PFSK-1 (cell line): ENCODE results near the gene FNIP1.

Source experiments
- FOXP2 ChIP-seq: optimal IDR thresholded peaks from 2 replicates; pipeline ENCODE3; 2011; ENCODE audit warnings: borderline replicate concordance, control low read depth, inconsistent platforms; ENCODE audit not compliant: insufficient read depth; ENCODE audit errors: extremely low read length, extremely low read depth
- POLR2AphosphoS5 ChIP-seq: IDR thresholded peaks from 2 replicates; pipeline ENCODE4 v1.6.1; 2012; ENCODE audit warnings: low read depth, mild to moderate bottlenecking, control low read depth, low read length, moderate library complexity

DNA sequence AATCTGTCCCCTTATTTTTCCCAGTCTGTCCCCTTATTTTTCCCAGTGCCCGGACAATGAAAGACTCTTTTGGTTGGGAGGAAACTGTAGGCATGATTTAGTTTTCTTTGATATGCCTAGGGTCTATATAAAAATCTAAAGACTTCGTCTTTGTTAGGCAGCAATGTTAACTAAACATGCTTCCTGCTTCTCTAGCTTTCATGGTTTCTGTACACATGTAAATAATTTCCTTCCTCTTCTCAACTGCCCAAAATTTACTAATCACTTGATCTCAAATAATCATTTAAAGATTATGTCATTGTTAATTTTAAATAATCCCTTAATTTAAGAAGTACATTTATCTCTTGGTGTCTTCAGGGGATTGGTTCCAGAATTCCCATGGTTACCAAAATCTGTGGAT, 114.0 kb downstream of the FNIP1 start:
- TF ChIP-seq POLR2AphosphoS5 (no peak), FOXP2 (no peak)
